Measurements from ENCODE around the gene PORCN. TPM values are rescaled to one million over a fixed set of nuclear protein-coding genes. Genes with fewer than 3 reads are reported as not detected.

The PORCN gene
- total and polyA plus RNA-seq, 2 of the 4 experiments (the other 2 are of a cell fraction) = 4.1 to 10.1 TPM

GRCh38 chrX:48520976-48521352, 12.2 kb downstream of the PORCN start:
- in situ Hi-C loops (cut with MboI; ENCODE audit: low sequenced_read_pairs) = no loop called here
- H4K20me1 ChIP-seq (ENCODE audit: insufficient read depth, low read length) = no peaks in the 10 kb centered on the region
- H3K79me1 ChIP-seq (ENCODE audit: low read depth in 1 of 2, low read length in 2 of 2) = peaks cover 3 to 6% of the 10 kb centered on the region in 2 experiments; a peak in 3 of 4 replicates
- peak overlapping the region; percentile 23 for H2AK9ac ChIP-seq (replicated peaks; ENCODE audit: low read depth, low read length, poor library complexity)
- 0 out of 2 replicates have a peak, but pooled peaks cover 2% of the 10 kb centered on the region for H3K4me1 ChIP-seq (ENCODE audit: control insufficient read depth, insufficient read depth, low read length)
- intact Hi-C loops (cut with micrococcal nuclease) = no loop called here
- DNase-seq (no peak), ATAC-seq (ENCODE audit: low read depth) (no peak)
- no peak overlapping the region; the same call in 1 of the 2 replicates for H3K4ac ChIP-seq (ENCODE audit: low read depth, low read length)
- H2BK120ac ChIP-seq (ENCODE audit: low read depth, low read length) = no peak overlapping the region
- no peak overlapping the region for H3K27ac ChIP-seq (ENCODE audit: insufficient read depth, low read length)
- no peak overlapping the region for H2BK20ac ChIP-seq (ENCODE audit: low read depth, low read length)
- H3K9ac ChIP-seq (ENCODE audit: low read depth, low read length) = no peak overlapping the region
- WGBS, 2 experiments (ENCODE audit: extremely low coverage in 2 of 2, insufficient read length in 1 of 2) = 11% methylated on average over 1 of the region's 2 CpGs; no CpG with 5 or more reads in 1 of the 2 experiments
- H2AK5ac ChIP-seq (ENCODE audit: low read depth, low read length) = no peak overlapping the region
- BruUV-seq (replicated peaks) = no TSS peak
- no peaks in the 10 kb centered on the region; the same call in 1 of the 2 replicates for H3K9me3 ChIP-seq (ENCODE audit: control insufficient read depth, insufficient read depth, low read length)
- no peak overlapping the region for H3K14ac ChIP-seq (replicated peaks; ENCODE audit: low read depth, low read length)
- no peak overlapping the region for H4K91ac ChIP-seq (ENCODE audit: insufficient read depth, low read depth, low read length)
- peak overlapping the region; percentile 75 to 76; a peak in 3 of 4 replicates for H4K8ac ChIP-seq (ENCODE audit: low read depth in 2 of 2, low read length in 2 of 2)
- H3K4me3 ChIP-seq (ENCODE audit: insufficient read depth, low read depth, low read length) = peak overlapping the region; percentile 63; the same call in 1 of the 2 replicates
- 0 out of 2 replicates have a peak, but pooled peaks cover 3% of the 10 kb centered on the region for H3K9me1 ChIP-seq (ENCODE audit: insufficient read depth, low read length)
- CTCF ChIA-PET = no interaction called here
- TF ChIP-seq MAFK (IDR thresholded peaks at IDR 0.05; ENCODE audit: low read depth, low read length) (no peak), RCOR1 (IDR thresholded peaks at IDR 0.05; ENCODE audit: insufficient replicate concordance, low read length) (no peak), POLR2A (IDR thresholded peaks at IDR 0.05; ENCODE audit: low read depth, low read length) (no peak)
- H3K56ac ChIP-seq (ENCODE audit: extremely low read depth, insufficient read depth, low read length) = no peak overlapping the region
- H3K23ac ChIP-seq (ENCODE audit: low read depth, low read length) = 0 out of 2 replicates have a peak overlapping the region, but pooled peaks have one; percentile 66
- H3K18ac ChIP-seq (ENCODE audit: low read depth, low read length) = no peak overlapping the region
- peak overlapping the region; percentile 94 for H3K4me2 ChIP-seq (ENCODE audit: low read depth, low read length)
- peak overlapping the region; percentile 86 for H2AFZ ChIP-seq (replicated peaks; ENCODE audit: low read length, poor library complexity)
- no peak overlapping the region for H4K5ac ChIP-seq (ENCODE audit: low read depth, low read length)
- dilution Hi-C loops (cut with HindIII; ENCODE audit: low sequenced_read_pairs, unreplicated experiment) = no loop called here
- no peaks in the 10 kb centered on the region for H3K27me3 ChIP-seq (ENCODE audit: control insufficient read depth, insufficient read depth, low read length)
- POLR2A ChIA-PET (ENCODE audit: unreplicated experiment) = no interaction called here
- H2BK15ac ChIP-seq (ENCODE audit: low read depth, low read length) = no peak overlapping the region
- no peak overlapping the region for H2BK5ac ChIP-seq (ENCODE audit: low read depth, low read length, poor library complexity, severe bottlenecking)
- H3K36me3 ChIP-seq (ENCODE audit: control insufficient read depth, insufficient read depth, low read length) = peaks cover 3% of the 10 kb centered on the region
